SK-N-SH treated with all-trans-retinoic acid at 6 μM for 48 hours (cell line): ENCODE results near the gene SYT6.

ENCODE experiments used
- ATAC-seq: fragments of 200-7000 bp; cut with Tn5 transposase; 3 replicates; pipeline ENCODE4 v1.9.1; 2020; ENCODE audit warnings: mild to moderate bottlenecking, moderate library complexity
- ARNTL ChIP-seq: fragments of 450-650 bp; formaldehyde crosslinking; IDR thresholded peaks from 2 replicates; pipeline ENCODE4 v1.5.0; 2020; ENCODE audit warnings: low read depth, mild to moderate bottlenecking, moderate library complexity, borderline replicate concordance
- BACH2 ChIP-seq: fragments of 250-450 bp; sonication (Bioruptor Pico); IDR thresholded peaks from 2 replicates; pipeline ENCODE4 v1.9.0; 2021; ENCODE audit warnings: mild to moderate bottlenecking, borderline replicate concordance
- ISL1 ChIP-seq: fragments of 250-450 bp; sonication (Bioruptor Pico); IDR thresholded peaks from 2 replicates; pipeline ENCODE4 v2.1.2; 2022; ENCODE audit warnings: mild to moderate bottlenecking, moderate library complexity
- PATZ1 ChIP-seq: fragments of 250-450 bp; sonication (Bioruptor Pico); IDR thresholded peaks from 2 replicates; pipeline ENCODE4 v1.8.0; 2020; ENCODE audit warnings: mild to moderate bottlenecking, moderate library complexity, borderline replicate concordance
- PPARA ChIP-seq: fragments of 250-450 bp; sonication (Bioruptor Pico); IDR thresholded peaks from 2 replicates; pipeline ENCODE4 v1.5.0; 2020; ENCODE audit warnings: mild to moderate bottlenecking, borderline replicate concordance
- RARB ChIP-seq: fragments of 250-450 bp; sonication (Bioruptor Pico); IDR thresholded peaks from 2 replicates; pipeline ENCODE4 v1.8.0; 2021; ENCODE audit warnings: mild to moderate bottlenecking, moderate library complexity
- SNAI2 ChIP-seq: fragments of 250-450 bp; sonication (Bioruptor Pico); IDR thresholded peaks from 2 replicates; pipeline ENCODE4 v1.5.0; 2020; ENCODE audit warnings: mild to moderate bottlenecking, moderate library complexity
- TCF4 ChIP-seq: fragments of 250-450 bp; sonication (Bioruptor Pico); IDR thresholded peaks from 2 replicates; pipeline ENCODE4 v1.8.0; 2021; ENCODE audit warnings: mild to moderate bottlenecking, moderate library complexity, borderline replicate concordance
- TOX ChIP-seq: fragments of 250-450 bp; sonication (Bioruptor Pico); IDR thresholded peaks from 2 replicates; pipeline ENCODE4 v1.8.0; 2021; ENCODE audit warnings: mild to moderate bottlenecking, moderate library complexity, borderline replicate concordance
- ZFP3 ChIP-seq: fragments of 250-450 bp; sonication (Bioruptor Pico); IDR thresholded peaks from 2 replicates; pipeline ENCODE4 v1.5.0; 2020; ENCODE audit warnings: mild to moderate bottlenecking, moderate library complexity
- ZFP30 ChIP-seq: fragments of 450-650 bp; formaldehyde crosslinking; IDR thresholded peaks from 2 replicates; pipeline ENCODE4 v1.5.0; 2022; ENCODE audit warnings: mild to moderate bottlenecking, moderate library complexity
- ZNF565 ChIP-seq: fragments of 450-650 bp; formaldehyde crosslinking; conservative IDR thresholded peaks from 2 replicates; pipeline ENCODE4 v1.5.0; 2020; ENCODE audit warnings: low read depth, mild to moderate bottlenecking, moderate library complexity
- ZNF70 ChIP-seq: fragments of 450-650 bp; formaldehyde crosslinking; IDR thresholded peaks from 2 replicates; pipeline ENCODE4 v1.5.0; 2020; ENCODE audit warnings: mild to moderate bottlenecking, moderate library complexity
- ZNF8 ChIP-seq: fragments of 450-650 bp; formaldehyde crosslinking; IDR thresholded peaks from 2 replicates; pipeline ENCODE4 v1.5.0; 2020; ENCODE audit warnings: mild to moderate bottlenecking, moderate library complexity
- TF ChIP-seq, protein P1 (sequence below): fragments of 250-450 bp; sonication (Bioruptor Pico); IDR thresholded peaks from 2 replicates; pipeline ENCODE4 v1.8.0; 2021; ENCODE audit warnings: low read depth, mild to moderate bottlenecking, moderate library complexity, borderline replicate concordance
- TF ChIP-seq, protein P2 (sequence below): fragments of 250-450 bp; sonication (Bioruptor Pico); IDR thresholded peaks from 2 replicates; pipeline ENCODE4 v1.5.1; 2021; ENCODE audit warnings: mild to moderate bottlenecking, moderate library complexity
- TF ChIP-seq, protein P3 (sequence below): fragments of 250-450 bp; sonication (Bioruptor Pico); IDR thresholded peaks from 2 replicates; pipeline ENCODE4 v1.5.0; 2020; ENCODE audit warnings: mild to moderate bottlenecking, moderate library complexity
- TF ChIP-seq, protein P4 (sequence below): fragments of 250-450 bp; sonication (Bioruptor Pico); IDR thresholded peaks from 2 replicates; pipeline ENCODE4 v1.5.1; 2020; ENCODE audit warnings: low read depth, mild to moderate bottlenecking, moderate library complexity

SYT6 gene

GRCh38 chr1:114133129-114133528 is 20.5 kb downstream of the SYT6 start:
- no peak for ATAC-seq
- TF ChIP-seq SNAI2 (no peak), ZNF565 (no peak), BACH2 (no peak), PATZ1 (CRISPR knock-in tag) (no peak), ISL1 (no peak), TOX (no peak), ZNF70 (CRISPR knock-in tag) (no peak)
- TF ChIP-seq, protein P1, sequence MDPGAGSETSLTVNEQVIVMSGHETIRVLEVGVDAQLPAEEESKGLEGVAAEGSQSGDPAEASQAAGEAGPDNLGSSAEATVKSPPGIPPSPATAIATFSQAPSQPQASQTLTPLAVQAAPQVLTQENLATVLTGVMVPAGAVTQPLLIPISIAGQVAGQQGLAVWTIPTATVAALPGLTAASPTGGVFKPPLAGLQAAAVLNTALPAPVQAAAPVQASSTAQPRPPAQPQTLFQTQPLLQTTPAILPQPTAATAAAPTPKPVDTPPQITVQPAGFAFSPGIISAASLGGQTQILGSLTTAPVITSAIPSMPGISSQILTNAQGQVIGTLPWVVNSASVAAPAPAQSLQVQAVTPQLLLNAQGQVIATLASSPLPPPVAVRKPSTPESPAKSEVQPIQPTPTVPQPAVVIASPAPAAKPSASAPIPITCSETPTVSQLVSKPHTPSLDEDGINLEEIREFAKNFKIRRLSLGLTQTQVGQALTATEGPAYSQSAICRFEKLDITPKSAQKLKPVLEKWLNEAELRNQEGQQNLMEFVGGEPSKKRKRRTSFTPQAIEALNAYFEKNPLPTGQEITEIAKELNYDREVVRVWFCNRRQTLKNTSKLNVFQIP (CRISPR knock-in tag), result no peak
- TF ChIP-seq, protein P2, sequence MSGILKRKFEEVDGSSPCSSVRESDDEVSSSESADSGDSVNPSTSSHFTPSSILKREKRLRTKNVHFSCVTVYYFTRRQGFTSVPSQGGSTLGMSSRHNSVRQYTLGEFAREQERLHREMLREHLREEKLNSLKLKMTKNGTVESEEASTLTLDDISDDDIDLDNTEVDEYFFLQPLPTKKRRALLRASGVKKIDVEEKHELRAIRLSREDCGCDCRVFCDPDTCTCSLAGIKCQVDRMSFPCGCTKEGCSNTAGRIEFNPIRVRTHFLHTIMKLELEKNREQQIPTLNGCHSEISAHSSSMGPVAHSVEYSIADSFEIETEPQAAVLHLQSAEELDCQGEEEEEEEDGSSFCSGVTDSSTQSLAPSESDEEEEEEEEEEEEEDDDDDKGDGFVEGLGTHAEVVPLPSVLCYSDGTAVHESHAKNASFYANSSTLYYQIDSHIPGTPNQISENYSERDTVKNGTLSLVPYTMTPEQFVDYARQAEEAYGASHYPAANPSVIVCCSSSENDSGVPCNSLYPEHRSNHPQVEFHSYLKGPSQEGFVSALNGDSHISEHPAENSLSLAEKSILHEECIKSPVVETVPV (CRISPR knock-in tag), result no peak
- TF ChIP-seq, protein P3, sequence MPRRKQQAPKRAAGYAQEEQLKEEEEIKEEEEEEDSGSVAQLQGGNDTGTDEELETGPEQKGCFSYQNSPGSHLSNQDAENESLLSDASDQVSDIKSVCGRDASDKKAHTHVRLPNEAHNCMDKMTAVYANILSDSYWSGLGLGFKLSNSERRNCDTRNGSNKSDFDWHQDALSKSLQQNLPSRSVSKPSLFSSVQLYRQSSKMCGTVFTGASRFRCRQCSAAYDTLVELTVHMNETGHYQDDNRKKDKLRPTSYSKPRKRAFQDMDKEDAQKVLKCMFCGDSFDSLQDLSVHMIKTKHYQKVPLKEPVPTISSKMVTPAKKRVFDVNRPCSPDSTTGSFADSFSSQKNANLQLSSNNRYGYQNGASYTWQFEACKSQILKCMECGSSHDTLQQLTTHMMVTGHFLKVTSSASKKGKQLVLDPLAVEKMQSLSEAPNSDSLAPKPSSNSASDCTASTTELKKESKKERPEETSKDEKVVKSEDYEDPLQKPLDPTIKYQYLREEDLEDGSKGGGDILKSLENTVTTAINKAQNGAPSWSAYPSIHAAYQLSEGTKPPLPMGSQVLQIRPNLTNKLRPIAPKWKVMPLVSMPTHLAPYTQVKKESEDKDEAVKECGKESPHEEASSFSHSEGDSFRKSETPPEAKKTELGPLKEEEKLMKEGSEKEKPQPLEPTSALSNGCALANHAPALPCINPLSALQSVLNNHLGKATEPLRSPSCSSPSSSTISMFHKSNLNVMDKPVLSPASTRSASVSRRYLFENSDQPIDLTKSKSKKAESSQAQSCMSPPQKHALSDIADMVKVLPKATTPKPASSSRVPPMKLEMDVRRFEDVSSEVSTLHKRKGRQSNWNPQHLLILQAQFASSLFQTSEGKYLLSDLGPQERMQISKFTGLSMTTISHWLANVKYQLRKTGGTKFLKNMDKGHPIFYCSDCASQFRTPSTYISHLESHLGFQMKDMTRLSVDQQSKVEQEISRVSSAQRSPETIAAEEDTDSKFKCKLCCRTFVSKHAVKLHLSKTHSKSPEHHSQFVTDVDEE (CRISPR knock-in tag), result no peak
- TF ChIP-seq, protein P4, sequence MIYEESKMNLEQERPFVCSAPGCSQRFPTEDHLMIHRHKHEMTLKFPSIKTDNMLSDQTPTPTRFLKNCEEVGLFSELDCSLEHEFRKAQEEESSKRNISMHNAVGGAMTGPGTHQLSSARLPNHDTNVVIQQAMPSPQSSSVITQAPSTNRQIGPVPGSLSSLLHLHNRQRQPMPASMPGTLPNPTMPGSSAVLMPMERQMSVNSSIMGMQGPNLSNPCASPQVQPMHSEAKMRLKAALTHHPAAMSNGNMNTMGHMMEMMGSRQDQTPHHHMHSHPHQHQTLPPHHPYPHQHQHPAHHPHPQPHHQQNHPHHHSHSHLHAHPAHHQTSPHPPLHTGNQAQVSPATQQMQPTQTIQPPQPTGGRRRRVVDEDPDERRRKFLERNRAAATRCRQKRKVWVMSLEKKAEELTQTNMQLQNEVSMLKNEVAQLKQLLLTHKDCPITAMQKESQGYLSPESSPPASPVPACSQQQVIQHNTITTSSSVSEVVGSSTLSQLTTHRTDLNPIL (CRISPR knock-in tag), result no peak

- no peak for ATAC-seq
- TF ChIP-seq ZFP30, result no peak
- TF ChIP-seq TOX, result no peak
- no peak for TF ChIP-seq ARNTL (CRISPR knock-in tag)
- TF ChIP-seq PATZ1 (CRISPR knock-in tag), result no peak
- no peak for TF ChIP-seq ZFP3
- no peak for TF ChIP-seq RARB
- TF ChIP-seq ZNF8, result no peak
- TF ChIP-seq PPARA (CRISPR knock-in tag), result no peak
- TF ChIP-seq TCF4 (CRISPR knock-in tag), result no peak
- TF ChIP-seq, protein P4 (CRISPR knock-in tag), result no peak
- TF ChIP-seq ZNF565, result no peak
- TF ChIP-seq, protein P3 (CRISPR knock-in tag), result no peak
- TF ChIP-seq ISL1, result no peak
- TF ChIP-seq, protein P1 (CRISPR knock-in tag), result no peak
These were observed 22.0 kb downstream of the SYT6 start for GRCh38 chr1:114131526-114132220.
